AG20443 (cell line): ENCODE measurements around the gene FOXL1.

ENCODE experiments used
- DNase-seq: peaks from one replicate; pipeline ENCODE4 v3.0.0; 2012; ENCODE audit warnings: low spot score, mixed read lengths

Gene FOXL1

DNA sequence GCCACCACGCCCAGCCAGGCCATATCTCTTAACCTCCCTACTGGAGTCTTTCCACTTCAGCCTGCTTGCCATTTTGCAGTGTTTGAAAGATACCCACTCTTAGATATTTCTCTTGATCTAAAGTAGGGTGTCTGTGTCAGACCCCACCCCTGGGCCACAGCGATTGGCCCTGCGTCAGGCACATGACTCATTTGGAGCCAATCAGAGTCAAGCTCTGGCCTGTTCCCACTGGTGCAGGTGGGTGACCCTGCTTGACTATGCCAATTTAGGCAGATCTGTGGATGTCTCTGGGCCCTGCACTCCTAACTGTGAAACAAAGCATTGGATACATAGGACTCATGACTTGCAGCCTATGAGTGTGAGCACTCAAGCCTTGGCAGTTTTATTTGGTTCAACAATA, 27.6 kb downstream of the FOXL1 start:
- DNase-seq: no peak

DNA sequence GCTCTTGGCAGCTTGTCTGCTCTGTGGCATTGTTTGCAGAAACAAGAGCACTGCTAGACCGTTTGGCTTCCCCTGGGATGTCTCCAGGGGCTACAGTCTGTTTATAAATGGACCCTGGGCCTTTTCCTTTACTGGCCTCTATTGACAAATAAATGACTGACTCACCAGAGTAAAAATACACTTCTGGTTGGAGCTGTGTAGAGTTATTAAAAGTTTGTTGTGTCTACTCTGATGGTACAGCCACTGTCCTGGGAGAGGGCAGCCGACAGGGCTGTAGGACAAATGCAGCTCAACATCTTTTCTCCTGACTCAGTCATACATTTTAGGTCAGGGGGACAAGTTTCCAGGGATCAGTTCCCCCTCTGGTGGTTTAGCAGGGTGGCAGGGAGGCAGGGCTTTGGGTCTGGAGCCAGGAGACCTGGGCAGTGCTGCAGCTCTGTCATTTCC, 30.0 kb downstream of the FOXL1 start:
- DNase-seq: no peak

DNA sequence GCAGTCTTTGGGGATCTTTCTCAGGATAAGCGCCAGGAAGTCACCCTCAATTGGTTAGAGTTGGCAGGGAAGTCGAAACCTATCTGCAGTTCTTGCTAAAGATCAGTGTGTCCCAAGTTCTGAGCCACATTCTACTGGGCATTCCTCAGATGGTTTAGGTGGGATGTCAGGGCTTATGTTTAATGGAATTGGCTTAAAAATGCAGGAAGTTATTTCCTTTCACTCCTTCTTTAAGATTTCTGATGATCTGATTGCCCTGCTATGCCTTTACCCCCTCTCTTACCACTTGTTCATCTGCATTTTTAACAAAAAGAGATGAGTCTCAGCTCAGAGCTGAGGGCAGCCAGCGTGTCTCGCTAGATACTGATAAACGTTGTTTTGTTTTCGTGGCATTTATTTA, 30.8 kb downstream of the FOXL1 start:
- DNase-seq: peak; percentile 88

DNA sequence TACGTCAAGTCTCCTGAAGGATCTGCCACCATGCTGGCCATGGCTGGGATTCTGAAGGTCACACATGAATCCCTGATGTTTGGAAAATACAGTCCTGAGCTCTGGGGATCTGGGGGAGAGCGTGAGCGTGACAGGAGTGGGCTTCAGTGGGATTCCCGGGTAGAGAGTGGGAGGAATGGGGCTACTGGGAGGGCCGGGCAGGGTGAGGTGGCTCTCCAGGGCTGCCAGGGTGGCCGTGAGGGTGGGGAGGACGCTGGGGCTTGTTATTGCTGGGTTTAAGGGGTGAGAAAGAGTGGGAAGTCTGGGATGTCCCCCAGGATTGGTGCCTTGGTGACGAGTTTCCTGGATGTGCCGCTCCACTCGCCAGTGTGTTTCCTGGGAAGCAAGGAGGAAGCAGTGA, 31.3 kb downstream of the FOXL1 start:
- no peak for DNase-seq

DNA sequence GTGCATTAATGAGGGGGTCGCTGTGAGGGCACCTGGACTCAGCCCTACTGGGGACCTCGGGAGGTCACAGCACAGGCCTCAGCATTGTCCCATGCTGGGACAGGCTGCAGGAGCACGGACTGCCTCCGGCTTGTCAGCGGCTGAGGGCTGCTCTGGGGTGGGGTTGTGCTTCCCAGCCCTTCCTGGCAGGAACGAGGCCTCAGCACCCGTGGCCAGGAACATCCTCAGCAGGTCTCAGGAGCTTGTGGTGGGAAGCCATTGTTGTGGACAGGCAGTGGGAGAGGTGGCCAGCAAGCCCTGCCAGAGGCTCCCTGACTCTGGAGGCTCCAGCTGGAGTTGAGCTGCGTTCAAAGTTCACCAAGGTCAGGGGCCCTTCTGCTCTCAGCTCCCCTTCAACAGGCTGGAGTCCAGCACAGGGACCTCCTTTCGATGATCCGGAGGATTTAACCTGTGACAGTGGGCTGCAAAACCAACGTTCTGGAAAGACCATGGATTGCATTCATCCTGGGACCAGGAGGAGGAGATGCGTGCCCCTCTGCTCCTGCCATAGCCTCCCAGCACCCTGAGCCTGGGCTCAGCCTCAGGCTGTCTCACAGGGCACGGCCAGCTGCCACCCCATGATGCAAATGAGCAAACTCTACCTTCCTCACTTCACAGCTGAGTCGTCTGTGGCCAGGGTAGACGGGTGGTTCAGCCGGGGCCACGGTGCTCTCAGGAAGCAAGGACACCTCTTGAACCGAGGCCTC, 32.6 kb downstream of the FOXL1 start:
- DNase-seq: no peak

DNA sequence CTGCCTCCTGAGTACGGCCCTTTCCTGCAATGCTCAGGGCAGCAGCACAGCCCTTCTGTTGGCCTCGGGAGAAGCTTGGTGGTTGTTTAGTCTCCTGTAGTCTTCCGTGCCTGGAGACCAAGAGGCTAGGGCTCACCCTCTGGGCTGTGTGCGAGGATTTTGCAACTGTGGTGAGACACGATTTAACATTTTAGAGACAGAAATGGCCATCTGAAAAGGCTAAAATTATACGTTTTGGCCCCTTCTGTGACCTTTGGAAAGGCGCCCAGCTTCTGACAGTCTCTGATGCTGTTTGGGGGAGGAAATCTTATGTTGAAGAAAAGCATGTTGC, 33.1 kb downstream of the FOXL1 start:
- DNase-seq: peak; percentile 43

DNA sequence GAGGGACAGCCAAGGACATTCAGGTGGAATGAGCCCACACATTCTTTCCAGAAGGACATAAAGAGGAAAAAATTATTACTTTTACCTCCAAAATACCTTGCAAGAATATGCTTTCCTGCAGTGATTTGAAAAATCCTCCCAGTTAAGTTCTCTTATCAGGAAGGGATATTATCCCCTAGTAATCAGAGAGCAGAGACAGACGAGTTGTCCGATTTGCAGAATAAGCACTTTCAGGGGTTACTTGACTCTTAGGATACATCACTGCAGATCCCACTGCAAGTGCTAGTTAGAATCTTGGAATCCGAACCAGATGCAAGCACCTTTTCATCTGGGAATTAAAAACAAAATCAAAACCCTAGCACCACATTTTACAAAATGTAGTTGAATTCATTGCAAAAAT, 33.6 kb downstream of the FOXL1 start:
- no peak for DNase-seq

DNA sequence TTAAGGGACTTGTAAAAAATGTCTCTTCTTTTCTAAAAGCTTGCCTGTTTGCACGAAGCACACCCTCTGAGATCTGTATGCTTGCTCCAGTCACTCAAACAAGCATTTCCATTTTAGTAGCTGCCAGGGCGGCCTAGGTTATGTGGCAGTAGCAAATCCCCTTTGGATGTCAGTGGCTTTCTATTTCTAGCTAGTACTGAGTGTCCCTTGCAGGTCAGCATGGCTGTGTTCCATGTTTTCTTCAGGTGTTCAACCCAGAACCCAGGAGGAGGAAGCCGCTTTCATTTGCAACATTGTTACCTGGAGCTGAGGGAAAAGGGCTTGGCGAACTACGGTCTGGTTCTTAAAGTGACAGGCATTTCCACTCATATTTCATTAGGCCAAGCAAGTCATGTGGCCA, 36.4 kb downstream of the FOXL1 start:
- DNase-seq: no peak

DNA sequence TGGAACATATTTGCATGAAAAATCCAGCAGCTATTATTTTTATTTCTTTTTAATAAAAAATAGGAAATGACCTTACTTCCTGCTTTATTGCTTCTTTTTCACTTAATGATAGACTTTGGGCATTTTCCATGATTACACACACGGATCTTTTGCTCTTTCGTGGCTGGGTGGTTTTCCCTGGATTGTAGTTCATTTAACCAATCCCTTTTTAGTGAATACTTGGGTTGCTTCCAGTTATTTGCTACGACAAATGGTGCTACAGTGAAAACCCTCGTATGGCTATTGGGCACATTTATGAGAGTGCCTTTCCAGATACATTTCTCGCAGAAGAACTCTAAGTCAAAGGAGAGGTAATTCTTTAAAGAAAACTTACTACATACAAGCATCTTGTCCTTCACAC, 38.6 kb downstream of the FOXL1 start:
- DNase-seq: no peak

DNA sequence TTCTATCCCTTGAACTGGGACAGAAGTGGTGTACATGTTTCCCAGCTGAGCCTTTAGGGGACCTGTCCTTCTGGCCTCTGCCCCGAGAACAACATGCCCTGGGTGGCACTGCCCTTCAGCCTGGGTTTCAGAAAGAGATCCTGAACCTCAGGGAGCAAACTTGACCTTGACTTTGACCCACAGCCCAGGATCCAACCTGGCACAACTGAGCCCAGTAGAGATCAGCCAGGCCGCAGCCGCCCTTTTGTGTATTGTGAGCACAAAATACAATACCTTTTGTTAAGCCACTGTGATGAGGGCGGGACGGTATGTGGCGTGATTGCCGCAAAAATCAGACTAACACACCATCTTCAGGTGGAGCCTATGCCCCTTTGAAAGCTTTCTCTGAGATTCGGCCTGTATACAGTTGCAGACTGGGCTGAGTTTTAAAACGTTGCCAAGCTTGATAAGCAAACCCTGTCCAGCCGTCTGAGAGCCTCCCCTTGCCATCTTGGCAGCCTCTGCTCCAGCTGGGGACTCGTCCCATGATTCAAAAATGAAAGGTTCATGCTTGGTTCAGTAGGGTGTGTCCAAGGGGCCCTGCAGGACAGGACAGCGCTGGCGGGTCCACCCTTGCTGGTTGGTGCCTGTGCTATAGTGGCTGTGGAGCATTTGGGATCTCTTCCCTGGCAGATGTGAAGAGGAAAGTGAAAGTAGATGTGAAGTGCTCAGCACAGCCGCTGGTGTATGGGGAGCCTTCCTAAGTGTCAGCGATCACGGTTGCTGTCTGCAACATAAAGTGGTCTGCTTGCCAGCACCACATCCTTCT, 40.3 kb downstream of the FOXL1 start:
- peak; percentile 68 for DNase-seq

DNA sequence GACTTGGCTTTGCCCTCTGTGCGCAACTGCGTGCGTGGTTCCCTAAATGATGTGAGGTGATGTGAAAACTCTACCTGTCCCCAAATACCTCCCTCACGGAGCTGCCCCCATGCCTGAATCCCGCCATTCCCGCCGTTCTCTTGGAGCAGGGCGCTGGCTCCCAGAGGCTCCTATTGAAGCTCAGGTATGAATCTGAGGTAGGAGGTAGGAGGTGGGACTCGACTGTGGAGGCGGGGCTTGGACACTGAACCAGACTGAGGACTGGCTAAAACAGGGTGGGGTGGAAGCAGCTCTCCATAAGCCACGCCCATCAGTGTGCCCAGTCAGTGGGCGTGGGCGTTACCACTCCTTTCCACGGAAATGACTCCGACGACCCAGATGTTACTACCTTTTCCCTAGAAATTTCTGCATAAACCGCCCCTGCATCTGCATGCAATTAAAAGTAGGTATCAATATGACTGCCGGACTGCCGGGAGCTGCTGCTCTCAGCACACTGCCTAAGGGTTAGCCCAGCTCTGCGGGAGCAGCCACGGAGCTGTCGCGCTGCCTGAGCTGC, 41.0 kb downstream of the FOXL1 start:
- DNase-seq: peak; percentile 62

DNA sequence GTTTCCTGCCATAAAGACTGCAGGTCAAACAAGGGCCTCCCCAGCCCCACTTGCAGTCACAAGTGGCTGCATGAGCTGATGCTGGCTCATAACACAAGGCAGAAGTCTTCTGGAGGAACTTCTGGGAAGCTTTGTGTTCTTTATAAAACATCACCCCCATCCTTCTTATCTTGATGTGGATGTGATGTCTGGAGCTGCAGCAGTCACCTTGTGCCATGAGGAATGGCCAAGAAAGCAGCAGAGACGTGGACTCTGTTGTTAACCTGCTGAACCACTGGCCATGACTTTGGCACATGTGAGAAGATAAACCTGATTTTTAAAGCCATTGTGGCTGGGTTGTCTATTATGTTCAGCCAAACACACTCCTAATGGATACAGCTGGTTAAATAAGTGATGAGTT, 41.8 kb downstream of the FOXL1 start:
- no peak for DNase-seq

DNA sequence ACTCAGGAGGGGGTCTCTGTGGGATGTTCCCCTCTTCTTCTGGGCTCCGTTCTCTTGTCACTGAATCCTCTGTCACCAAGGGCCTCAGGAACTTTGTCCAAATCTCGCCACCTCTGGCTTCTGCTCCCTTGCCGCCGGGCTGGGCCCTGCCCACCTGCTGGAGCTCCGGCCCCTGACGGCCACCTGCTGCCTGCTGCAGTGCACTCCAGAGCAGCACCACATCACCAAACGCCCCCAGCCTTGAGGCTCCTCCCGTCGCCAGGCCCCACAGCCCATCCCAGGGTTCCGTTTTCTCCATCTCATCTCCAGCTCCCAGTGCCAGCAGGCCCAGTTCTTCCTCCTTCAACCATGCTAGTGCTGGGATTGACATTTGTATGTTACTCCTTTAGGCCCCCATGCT, 43.6 kb downstream of the FOXL1 start:
- DNase-seq: no peak

DNA sequence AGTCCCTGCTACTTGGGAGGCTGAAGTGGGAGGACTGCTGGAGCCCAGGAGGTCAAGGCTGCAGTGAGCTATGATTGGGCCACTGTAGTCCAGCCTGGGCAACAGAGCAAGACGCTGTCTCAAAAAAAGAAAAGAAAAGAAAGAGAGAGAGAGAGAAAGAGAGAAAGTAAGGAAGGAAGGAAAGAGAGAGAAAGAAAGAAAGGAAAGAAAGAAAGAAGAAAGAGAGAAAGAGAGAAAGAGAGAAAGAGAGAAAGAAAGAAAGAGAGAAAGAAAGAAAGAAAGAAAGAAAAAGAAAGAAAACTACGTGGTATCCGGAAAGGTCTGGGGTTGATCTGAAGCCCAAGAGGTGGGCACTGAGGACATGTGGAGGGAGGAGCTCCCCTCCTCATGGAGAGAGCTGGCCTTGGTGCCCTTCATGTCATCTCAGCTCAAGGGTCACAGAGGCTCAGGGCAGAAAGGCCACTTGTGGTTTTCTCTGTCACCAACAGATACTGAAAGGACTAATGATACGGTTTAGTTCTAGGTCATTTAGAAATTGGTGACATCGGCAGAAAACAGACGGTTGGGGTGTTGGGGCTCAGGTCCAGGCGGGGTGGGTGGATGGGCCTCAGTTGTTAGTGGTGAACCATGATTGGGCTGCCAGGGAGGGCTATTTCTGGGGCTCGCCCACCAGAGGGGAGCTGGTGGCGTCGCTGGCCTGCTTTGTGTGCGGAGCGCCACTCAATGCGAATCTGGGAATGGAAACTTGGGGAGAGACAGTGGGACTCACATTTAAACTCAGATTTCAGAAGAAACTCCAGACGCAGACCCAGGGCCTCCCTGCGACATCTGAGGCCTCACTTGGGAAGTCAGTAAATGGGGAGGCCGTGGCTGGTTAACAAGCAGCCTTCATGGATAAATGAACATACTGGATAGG, 44.6 kb downstream of the FOXL1 start:
- no peak for DNase-seq

DNA sequence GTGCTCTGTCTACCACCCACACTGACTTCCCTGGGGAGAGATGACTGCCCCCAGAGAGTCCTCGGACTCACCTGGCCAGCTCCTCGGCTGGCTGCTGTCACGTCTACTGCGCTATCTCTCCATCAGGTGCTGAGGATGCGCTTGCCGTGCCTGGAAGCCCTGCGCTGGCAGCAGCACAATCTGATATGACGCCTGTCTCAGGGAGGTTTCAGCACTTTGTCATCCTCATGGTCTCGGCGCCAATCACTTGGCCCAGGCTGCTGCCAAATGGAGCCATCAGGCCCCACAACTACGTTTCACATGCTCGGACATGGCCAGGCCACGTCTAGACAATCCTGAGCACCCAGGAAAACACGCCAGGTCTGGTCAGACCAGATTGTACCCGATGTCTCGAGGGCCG, 46.7 kb downstream of the FOXL1 start:
- no peak for DNase-seq

DNA sequence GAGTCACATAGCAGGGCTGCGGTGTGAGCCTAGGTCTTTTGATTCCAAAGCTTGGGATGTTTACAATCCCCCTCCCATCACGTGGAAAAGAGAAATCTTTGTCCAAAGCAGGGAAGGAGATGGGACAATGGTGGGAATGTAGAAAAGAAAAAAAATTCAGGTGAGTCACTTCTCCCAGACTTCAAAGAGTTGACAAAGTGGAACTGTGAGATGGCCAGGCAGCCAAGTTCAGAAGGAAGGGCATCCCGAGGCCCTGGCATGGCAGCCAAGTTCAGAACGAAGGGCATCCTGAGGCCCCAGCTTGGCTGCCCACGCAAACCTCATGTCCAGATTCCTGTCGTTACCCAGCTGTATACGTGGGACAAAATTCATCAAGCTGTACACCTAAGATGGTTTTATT, 47.5 kb downstream of the FOXL1 start:
- DNase-seq: no peak

DNA sequence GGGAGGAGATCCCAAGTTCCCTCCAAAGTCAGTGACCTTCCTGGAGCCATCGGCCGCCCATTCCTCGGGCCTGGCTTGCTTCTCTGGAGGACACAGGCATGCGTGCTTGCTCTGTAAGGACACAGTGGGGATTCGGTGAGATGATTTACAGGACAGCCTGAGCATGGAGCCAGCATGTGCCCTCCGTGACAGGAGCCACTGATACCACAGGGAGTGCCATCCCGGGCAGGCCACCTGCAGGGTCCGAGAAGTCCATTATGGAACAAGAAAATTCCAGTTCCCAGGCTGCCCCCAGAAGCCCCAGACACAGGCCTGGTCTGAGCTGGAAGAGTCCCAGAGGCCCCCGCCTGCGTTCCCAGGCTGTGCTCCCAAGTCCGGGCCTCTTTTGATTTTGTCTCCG, 47.9 kb downstream of the FOXL1 start:
- DNase-seq: no peak

DNA sequence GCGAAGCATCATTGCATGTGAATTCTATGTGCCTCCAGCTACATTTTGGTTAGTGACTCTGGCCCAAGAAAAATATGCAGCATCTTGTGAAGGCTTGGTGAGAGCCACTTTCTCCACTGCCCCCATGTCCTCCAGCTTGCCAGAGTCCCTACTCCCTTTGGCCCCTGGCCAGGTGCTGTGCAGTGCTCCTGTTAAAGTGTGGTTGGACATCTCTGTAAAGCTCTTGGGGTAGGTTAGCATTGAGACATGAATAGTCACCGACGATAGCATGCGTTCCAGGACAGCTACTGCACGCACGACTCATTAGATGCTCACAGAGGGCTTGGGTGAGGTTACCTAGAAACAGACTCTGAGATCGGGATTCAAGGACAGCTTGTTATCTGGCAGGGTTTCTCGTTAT, 48.6 kb downstream of the FOXL1 start:
- no peak for DNase-seq

DNA sequence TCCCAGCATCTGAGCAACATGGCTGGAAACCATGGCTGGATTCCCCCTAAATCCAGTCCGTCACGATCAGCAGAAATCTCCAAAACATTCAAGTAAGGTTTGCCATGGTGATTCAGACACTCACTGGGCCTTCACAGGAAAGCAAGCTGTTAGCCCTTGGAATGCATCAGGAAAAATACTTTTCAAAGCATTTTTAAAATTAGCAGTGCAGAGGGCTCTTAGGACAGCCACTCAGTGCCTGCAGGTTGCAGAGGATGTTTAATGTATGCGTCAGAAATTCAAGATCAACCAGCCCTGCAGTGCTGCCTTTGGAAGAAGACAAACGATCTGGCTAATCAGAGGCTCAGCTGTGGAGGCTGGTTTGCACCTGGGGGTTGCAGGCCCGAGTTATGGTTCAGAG, 50.3 kb downstream of the FOXL1 start:
- DNase-seq: no peak

DNA sequence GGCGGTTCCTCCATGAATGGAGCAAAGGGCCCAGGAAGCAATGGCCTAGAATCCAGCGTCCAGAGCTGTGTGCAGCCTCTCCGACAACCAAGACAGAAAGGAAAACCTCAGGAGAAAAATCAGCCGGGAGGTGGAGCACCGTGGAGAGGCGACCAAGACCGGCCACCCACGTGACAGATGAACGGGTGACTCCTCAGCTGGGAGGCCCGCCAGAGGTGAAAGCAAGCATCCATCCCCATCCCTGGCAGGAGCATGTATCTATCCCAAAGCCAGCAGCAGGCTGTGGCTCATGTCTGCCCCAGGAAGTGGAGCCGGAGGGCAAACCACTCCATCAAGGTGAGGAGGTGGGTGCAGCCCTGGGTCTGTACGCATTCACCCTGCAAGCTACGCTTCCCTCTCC, 52.1 kb downstream of the FOXL1 start:
- DNase-seq: no peak

DNA sequence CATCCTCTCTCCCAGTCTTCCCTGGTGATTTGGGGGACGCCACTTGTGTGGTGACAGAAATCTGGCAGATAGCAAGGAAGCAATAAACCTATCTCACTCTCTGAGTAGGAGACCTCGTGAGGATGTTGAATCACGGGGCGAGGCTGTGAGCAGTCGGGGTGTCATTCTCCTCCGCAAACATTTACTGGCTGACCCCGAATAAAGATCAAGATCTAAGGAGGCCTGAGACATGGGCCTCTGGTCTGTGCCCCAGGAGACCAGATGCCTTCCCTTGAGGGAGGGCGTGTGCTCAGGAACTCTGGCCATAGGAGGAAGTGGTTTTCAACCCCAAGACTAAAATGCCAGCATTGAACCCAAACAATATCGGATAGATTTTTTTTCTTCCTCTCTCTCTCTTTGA, 53.1 kb downstream of the FOXL1 start:
- DNase-seq: peak; percentile 63
